Measurements from ENCODE around the gene INVS. TPM values are rescaled to one million over a fixed set of nuclear protein-coding genes. Genes with fewer than 3 reads are reported as not detected.

INVS gene
- total RNA-seq, 4 donors from 2014 or later: 28.0 to 42.6 (median 35.6) TPM

DNA sequence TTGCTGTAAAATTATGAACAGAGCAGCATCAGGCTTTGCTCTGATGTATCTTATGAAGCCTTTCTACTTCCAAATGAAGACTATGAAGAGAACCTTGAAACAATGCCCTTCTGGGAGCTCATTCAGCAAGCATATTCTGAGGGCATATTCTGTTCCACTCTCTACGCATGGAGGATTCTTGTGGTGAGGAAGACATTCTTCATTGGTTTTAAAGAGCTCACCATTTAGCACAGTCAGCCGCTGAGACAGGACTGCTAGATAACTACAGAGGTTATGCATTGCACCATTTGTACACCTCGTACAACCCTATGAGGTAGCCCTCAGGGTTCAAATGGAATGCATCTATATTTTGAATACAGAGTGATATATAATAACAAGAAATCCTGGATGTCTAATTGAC is 61.0 kb downstream of the INVS start:
- TF ChIP-seq, protein P1, sequence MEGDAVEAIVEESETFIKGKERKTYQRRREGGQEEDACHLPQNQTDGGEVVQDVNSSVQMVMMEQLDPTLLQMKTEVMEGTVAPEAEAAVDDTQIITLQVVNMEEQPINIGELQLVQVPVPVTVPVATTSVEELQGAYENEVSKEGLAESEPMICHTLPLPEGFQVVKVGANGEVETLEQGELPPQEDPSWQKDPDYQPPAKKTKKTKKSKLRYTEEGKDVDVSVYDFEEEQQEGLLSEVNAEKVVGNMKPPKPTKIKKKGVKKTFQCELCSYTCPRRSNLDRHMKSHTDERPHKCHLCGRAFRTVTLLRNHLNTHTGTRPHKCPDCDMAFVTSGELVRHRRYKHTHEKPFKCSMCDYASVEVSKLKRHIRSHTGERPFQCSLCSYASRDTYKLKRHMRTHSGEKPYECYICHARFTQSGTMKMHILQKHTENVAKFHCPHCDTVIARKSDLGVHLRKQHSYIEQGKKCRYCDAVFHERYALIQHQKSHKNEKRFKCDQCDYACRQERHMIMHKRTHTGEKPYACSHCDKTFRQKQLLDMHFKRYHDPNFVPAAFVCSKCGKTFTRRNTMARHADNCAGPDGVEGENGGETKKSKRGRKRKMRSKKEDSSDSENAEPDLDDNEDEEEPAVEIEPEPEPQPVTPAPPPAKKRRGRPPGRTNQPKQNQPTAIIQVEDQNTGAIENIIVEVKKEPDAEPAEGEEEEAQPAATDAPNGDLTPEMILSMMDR (IDR thresholded peaks at IDR 0.05): no peak
- TF ChIP-seq POLR2A (IDR thresholded peaks at IDR 0.05) (no peak), EP300 (IDR thresholded peaks at IDR 0.05) (no peak)
- no peak overlapping the region for H3K27ac ChIP-seq
- 96 to 97% methylated on average over 3 of the region's 3 CpGs for WGBS, 2 donors

DNA sequence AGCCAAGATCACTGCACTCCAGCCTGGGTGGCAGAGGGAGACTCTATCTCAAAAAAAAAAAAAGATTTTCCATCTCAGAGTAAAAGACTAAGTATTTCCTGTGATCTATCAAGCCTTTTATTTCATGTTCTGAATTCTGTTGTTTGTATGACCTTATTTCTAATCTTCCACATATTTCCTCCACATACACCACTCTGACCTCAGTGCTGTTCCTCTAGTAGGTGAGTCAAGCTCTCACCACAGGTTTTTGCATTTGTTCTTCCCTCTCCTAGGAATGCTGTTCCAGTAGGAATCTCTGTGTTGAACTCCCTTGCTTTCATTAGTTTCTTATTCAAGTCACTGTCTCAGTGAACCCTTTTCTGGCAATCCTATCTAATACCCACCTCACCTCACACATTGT is 68.1 kb downstream of the INVS start:
- H3K36me3 ChIP-seq: peaks cover 0 to 22% (median 0%) of the 10 kb centered on the region in 3 donors
- H3K27me3 ChIP-seq: no peaks in the 10 kb centered on the region
- no peak for TF ChIP-seq POLR2A (IDR thresholded peaks at IDR 0.05)
- TF ChIP-seq, protein P1 (IDR thresholded peaks at IDR 0.05): no peak
- no peak for TF ChIP-seq EP300 (IDR thresholded peaks at IDR 0.05)
- H3K4me3 ChIP-seq: no peak overlapping the region
- no peaks in the 10 kb centered on the region for H3K9me3 ChIP-seq
- DNase-seq (ENCODE audit: low spot score in 2 of 2): no peak
- H3K4me1 ChIP-seq: no peaks in the 10 kb centered on the region
- no peak overlapping the region for H3K27ac ChIP-seq

More for the DNA sequence above, 61.0 kb downstream of the INVS start:
- Histone ChIP-seq H3K27me3 (no peaks in the 10 kb centered on the region), H3K9me3 (no peaks in the 10 kb centered on the region), H3K4me3 (no peak overlapping the region), H3K36me3 (peaks cover 0 to 10% (median 0%) of the 10 kb centered on the region in 3 donors), H3K4me1 (no peaks in the 10 kb centered on the region)
- DNase-seq (ENCODE audit: low spot score in 2 of 2): no peak

DNA sequence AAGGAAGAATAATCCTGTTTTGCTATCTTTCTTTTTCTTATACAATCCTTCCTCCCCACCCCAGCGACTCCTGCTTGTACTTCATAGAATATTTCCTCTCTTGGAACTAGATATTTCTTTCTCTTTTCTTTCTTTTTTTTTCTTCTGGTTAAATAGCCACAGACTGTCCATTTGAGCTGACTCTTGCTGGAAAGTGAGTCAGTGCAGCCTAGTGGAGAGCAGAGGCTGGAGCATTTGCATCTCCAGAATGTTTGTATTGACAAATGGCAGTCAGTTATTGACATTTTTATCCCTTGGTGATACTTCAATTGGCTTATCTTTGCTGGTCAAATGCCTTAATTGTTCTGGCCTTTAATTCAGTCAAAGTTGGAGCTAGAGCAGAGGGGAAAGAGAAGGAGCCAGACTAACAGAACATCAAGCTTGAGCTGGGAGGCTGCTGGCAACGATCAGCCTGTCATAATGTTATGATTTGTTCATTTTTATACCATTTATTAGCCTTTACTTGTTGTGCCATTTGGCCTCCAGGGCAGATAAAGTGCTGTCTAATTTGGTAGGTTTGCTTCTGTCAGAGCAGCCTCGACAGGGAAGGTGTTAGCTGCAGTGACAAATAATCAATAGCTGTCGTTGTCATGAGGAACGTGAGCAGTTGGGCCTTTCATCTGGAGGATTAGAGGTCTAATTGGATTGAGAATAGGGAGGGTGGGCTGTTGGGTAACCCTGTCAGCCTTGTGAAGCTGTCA is 69.0 kb downstream of the INVS start:
- Histone ChIP-seq H3K36me3 (peaks cover 0 to 28% (median 0%) of the 10 kb centered on the region in 3 donors), H3K27me3 (no peaks in the 10 kb centered on the region), H3K4me3 (no peak overlapping the region), H3K4me1 (no peaks in the 10 kb centered on the region), H3K9me3 (no peaks in the 10 kb centered on the region), H3K27ac (no peak overlapping the region)
- 57 to 63% methylated on average over 5 of the region's 5 CpGs for WGBS, 2 donors
- no peak for TF ChIP-seq POLR2A (IDR thresholded peaks at IDR 0.05)
- TF ChIP-seq EP300 (IDR thresholded peaks at IDR 0.05): no peak
- TF ChIP-seq, protein P1 (IDR thresholded peaks at IDR 0.05): no peak
- no peak for DNase-seq (ENCODE audit: low spot score in 2 of 2)

DNA sequence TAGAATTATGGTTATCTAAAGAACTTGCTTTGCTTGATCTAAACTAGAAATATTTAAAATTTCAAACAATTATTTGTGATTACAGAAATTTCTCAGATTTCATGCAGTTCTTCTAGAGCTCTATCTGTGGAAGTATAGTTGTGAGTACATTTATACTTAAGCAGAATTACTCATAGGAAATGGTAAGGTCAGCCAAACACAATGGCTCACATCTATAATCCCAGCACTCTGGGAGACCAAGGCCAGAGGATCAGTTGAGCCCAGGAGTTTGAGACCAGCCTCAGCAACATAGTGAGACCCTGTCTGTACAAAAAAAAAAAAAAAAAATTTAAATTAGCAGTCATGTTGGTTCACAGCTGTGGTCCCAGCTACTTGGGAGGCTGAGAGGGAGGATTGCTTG is 71.0 kb downstream of the INVS start:
- no peaks in the 10 kb centered on the region for H3K27me3 ChIP-seq
- no peak overlapping the region for H3K27ac ChIP-seq
- TF ChIP-seq POLR2A (IDR thresholded peaks at IDR 0.05) (no peak), EP300 (IDR thresholded peaks at IDR 0.05) (no peak)
- TF ChIP-seq, protein P1 (IDR thresholded peaks at IDR 0.05): no peak
- H3K36me3 ChIP-seq: peaks cover 0 to 43% (median 0%) of the 10 kb centered on the region in 3 donors
- no peak for DNase-seq (ENCODE audit: low spot score in 2 of 2)
- no peak overlapping the region for H3K4me3 ChIP-seq
- H3K9me3 ChIP-seq: peaks cover 0 to 7% (median 2%) of the 10 kb centered on the region in 4 donors
- H3K4me1 ChIP-seq: no peaks in the 10 kb centered on the region

DNA sequence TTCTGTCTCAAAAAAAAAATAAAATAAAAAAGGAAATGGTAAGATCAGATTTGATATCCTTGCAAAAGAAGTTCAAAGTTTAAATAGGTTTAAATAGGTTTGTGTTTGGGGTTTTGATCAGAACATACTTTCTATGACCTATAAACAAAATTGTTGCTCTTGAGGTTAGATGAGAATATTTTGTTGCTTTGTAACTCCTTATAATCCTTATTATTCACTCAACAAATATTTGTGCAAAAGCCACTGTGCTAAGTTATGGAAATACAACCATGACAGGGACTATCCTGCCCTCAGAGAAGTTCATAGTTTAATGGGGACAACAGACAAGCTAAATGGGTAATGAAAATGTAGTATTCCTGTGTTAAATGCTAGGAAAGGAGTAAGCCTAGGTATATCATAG is 71.5 kb downstream of the INVS start:
- no peak for DNase-seq (ENCODE audit: low spot score in 2 of 2)

More for the DNA sequence above, 71.5 kb downstream of the INVS start:
- H3K4me3 ChIP-seq: no peak overlapping the region
- TF ChIP-seq EP300 (IDR thresholded peaks at IDR 0.05) (no peak), POLR2A (IDR thresholded peaks at IDR 0.05) (no peak)
- TF ChIP-seq, protein P1 (IDR thresholded peaks at IDR 0.05): no peak
- H3K27ac ChIP-seq: no peak overlapping the region
- H3K27me3 ChIP-seq: no peaks in the 10 kb centered on the region
- H3K4me1 ChIP-seq: no peaks in the 10 kb centered on the region
- peaks cover 0 to 48% (median 0%) of the 10 kb centered on the region in 3 donors for H3K36me3 ChIP-seq
- peaks cover 0 to 7% (median 2%) of the 10 kb centered on the region in 4 donors for H3K9me3 ChIP-seq
